ENCODE results near the gene ACSM3.

DNA sequence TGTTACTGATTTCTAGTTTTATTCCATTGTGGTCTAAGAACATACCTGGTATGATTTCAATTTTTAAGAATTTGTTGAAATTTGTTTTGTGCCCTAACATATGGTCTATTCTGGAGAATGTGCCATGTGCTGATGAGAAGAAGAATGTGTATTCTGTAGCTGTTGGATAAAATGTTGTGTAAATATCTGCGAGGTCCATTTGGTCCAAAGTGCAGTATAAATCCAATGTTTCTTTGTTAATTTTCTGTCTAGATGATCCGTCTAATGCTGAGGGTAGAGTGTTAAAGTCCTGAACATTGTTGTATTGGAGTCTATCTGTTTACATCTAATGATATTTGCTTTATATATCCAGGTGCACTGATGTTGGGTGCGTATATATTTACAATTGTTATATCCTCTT lies 9.9 kb downstream of the ACSM3 start:
- TF ChIP-seq POLR2A (IDR thresholded peaks at IDR 0.05): no peak
- TF ChIP-seq CTCF (IDR thresholded peaks at IDR 0.05): no peak
